Measurements from ENCODE around the gene SPSB1.

Gene SPSB1

GRCh38 chr1:9366943-9367780 is 74.5 kb downstream of the SPSB1 start:
- TF ChIP-seq ZNF274 (IDR thresholded peaks at IDR 0.05; ENCODE audit: low read depth, low read length) (no peak), SUZ12 (IDR thresholded peaks at IDR 0.05; ENCODE audit: extremely low read depth, insufficient read depth, insufficient read length) (no peak), YY1 (IDR thresholded peaks at IDR 0.05; ENCODE audit: insufficient read depth, insufficient read length) (no peak)
- Histone ChIP-seq H3K4me3 (ENCODE audit: insufficient read length, low read depth) (no peak overlapping the region), H3K9ac (ENCODE audit: insufficient read length, low read depth) (no peak overlapping the region), H3K4me1 (ENCODE audit: insufficient read depth, insufficient read length) (peaks cover 10% of the 10 kb centered on the region), H3K27me3 (ENCODE audit: insufficient read depth, insufficient read length) (no peaks in the 10 kb centered on the region), H3K9me3 (ENCODE audit: insufficient read depth, low read length) (no peaks in the 10 kb centered on the region), H3K36me3 (ENCODE audit: insufficient read depth, insufficient read length, low read length) (peaks cover 24% of the 10 kb centered on the region)
- DNase-seq (ENCODE audit: low read depth, low spot score): no peak

GRCh38 chr1:9367806-9368205 is 75.1 kb downstream of the SPSB1 start:
- no peak for DNase-seq (ENCODE audit: low read depth, low spot score)
- TF ChIP-seq YY1 (IDR thresholded peaks at IDR 0.05; ENCODE audit: insufficient read depth, insufficient read length) (no peak), SUZ12 (IDR thresholded peaks at IDR 0.05; ENCODE audit: extremely low read depth, insufficient read depth, insufficient read length) (no peak), ZNF274 (IDR thresholded peaks at IDR 0.05; ENCODE audit: low read depth, low read length) (no peak)
- no peaks in the 10 kb centered on the region for H3K9me3 ChIP-seq (ENCODE audit: insufficient read depth, low read length)
- H3K4me3 ChIP-seq (ENCODE audit: insufficient read length, low read depth): no peak overlapping the region
- H3K27me3 ChIP-seq (ENCODE audit: insufficient read depth, insufficient read length): no peaks in the 10 kb centered on the region
- H3K36me3 ChIP-seq (ENCODE audit: insufficient read depth, insufficient read length, low read length): peaks cover 20% of the 10 kb centered on the region
- H3K9ac ChIP-seq (ENCODE audit: insufficient read length, low read depth): no peak overlapping the region
- peaks cover 10% of the 10 kb centered on the region for H3K4me1 ChIP-seq (ENCODE audit: insufficient read depth, insufficient read length)

- H3K4me3 ChIP-seq (ENCODE audit: insufficient read length, low read depth): no peak overlapping the region
- peaks cover 10% of the 10 kb centered on the region for H3K4me1 ChIP-seq (ENCODE audit: insufficient read depth, insufficient read length)
- peaks cover 25% of the 10 kb centered on the region for H3K36me3 ChIP-seq (ENCODE audit: insufficient read depth, insufficient read length, low read length)
- no peaks in the 10 kb centered on the region for H3K9me3 ChIP-seq (ENCODE audit: insufficient read depth, low read length)
- H3K9ac ChIP-seq (ENCODE audit: insufficient read length, low read depth): no peak overlapping the region
- no peaks in the 10 kb centered on the region for H3K27me3 ChIP-seq (ENCODE audit: insufficient read depth, insufficient read length)
- TF ChIP-seq YY1 (IDR thresholded peaks at IDR 0.05; ENCODE audit: insufficient read depth, insufficient read length): no peak
- TF ChIP-seq SUZ12 (IDR thresholded peaks at IDR 0.05; ENCODE audit: extremely low read depth, insufficient read depth, insufficient read length): no peak
- TF ChIP-seq ZNF274 (IDR thresholded peaks at IDR 0.05; ENCODE audit: low read depth, low read length): no peak
- no peak for DNase-seq (ENCODE audit: low read depth, low spot score)
These were observed 75.7 kb downstream of the SPSB1 start for GRCh38 chr1:9368356-9368755.

- no peak for TF ChIP-seq SUZ12 (IDR thresholded peaks at IDR 0.05; ENCODE audit: extremely low read depth, insufficient read depth, insufficient read length)
- TF ChIP-seq YY1 (IDR thresholded peaks at IDR 0.05; ENCODE audit: insufficient read depth, insufficient read length): no peak
- TF ChIP-seq ZNF274 (IDR thresholded peaks at IDR 0.05; ENCODE audit: low read depth, low read length): no peak
- Histone ChIP-seq H3K27me3 (ENCODE audit: insufficient read depth, insufficient read length) (no peaks in the 10 kb centered on the region), H3K36me3 (ENCODE audit: insufficient read depth, insufficient read length, low read length) (peaks cover 25% of the 10 kb centered on the region), H3K4me1 (ENCODE audit: insufficient read depth, insufficient read length) (peaks cover 10% of the 10 kb centered on the region), H3K4me3 (ENCODE audit: insufficient read length, low read depth) (no peak overlapping the region), H3K9ac (ENCODE audit: insufficient read length, low read depth) (no peak overlapping the region), H3K9me3 (ENCODE audit: insufficient read depth, low read length) (no peaks in the 10 kb centered on the region)
- no peak for DNase-seq (ENCODE audit: low read depth, low spot score)
These were observed 77.5 kb downstream of the SPSB1 start for GRCh38 chr1:9369964-9370788.

GRCh38 chr1:9371391-9371935 is 78.8 kb downstream of the SPSB1 start:
- TF ChIP-seq SUZ12 (IDR thresholded peaks at IDR 0.05; ENCODE audit: extremely low read depth, insufficient read depth, insufficient read length) (no peak), ZNF274 (IDR thresholded peaks at IDR 0.05; ENCODE audit: low read depth, low read length) (no peak), YY1 (IDR thresholded peaks at IDR 0.05; ENCODE audit: insufficient read depth, insufficient read length) (no peak)
- H3K9ac ChIP-seq (ENCODE audit: insufficient read length, low read depth): no peak overlapping the region

GRCh38 chr1:9371951-9372350 is 79.3 kb downstream of the SPSB1 start:
- Histone ChIP-seq H3K4me1 (ENCODE audit: insufficient read depth, insufficient read length) (peaks cover 10% of the 10 kb centered on the region), H3K9me3 (ENCODE audit: insufficient read depth, low read length) (no peaks in the 10 kb centered on the region)
- TF ChIP-seq YY1 (IDR thresholded peaks at IDR 0.05; ENCODE audit: insufficient read depth, insufficient read length): no peak
- no peak for TF ChIP-seq SUZ12 (IDR thresholded peaks at IDR 0.05; ENCODE audit: extremely low read depth, insufficient read depth, insufficient read length)

More at GRCh38 chr1:9371391-9371935, 78.8 kb downstream of the SPSB1 start:
- Histone ChIP-seq H3K27me3 (ENCODE audit: insufficient read depth, insufficient read length) (no peaks in the 10 kb centered on the region), H3K36me3 (ENCODE audit: insufficient read depth, insufficient read length, low read length) (peaks cover 25% of the 10 kb centered on the region), H3K9me3 (ENCODE audit: insufficient read depth, low read length) (no peaks in the 10 kb centered on the region), H3K4me1 (ENCODE audit: insufficient read depth, insufficient read length) (peaks cover 10% of the 10 kb centered on the region), H3K4me3 (ENCODE audit: insufficient read length, low read depth) (no peak overlapping the region)
- DNase-seq (ENCODE audit: low read depth, low spot score): no peak

GRCh38 chr1:9373619-9374018 is 80.9 kb downstream of the SPSB1 start:
- peaks cover 16% of the 10 kb centered on the region for H3K36me3 ChIP-seq (ENCODE audit: insufficient read depth, insufficient read length, low read length)
- H3K9ac ChIP-seq (ENCODE audit: insufficient read length, low read depth): no peak overlapping the region
- DNase-seq (ENCODE audit: low read depth, low spot score): no peak
- TF ChIP-seq ZNF274 (IDR thresholded peaks at IDR 0.05; ENCODE audit: low read depth, low read length) (no peak), SUZ12 (IDR thresholded peaks at IDR 0.05; ENCODE audit: extremely low read depth, insufficient read depth, insufficient read length) (no peak), YY1 (IDR thresholded peaks at IDR 0.05; ENCODE audit: insufficient read depth, insufficient read length) (no peak)
- peaks cover 10% of the 10 kb centered on the region for H3K4me1 ChIP-seq (ENCODE audit: insufficient read depth, insufficient read length)
- H3K4me3 ChIP-seq (ENCODE audit: insufficient read length, low read depth): no peak overlapping the region
- no peaks in the 10 kb centered on the region for H3K27me3 ChIP-seq (ENCODE audit: insufficient read depth, insufficient read length)
- no peaks in the 10 kb centered on the region for H3K9me3 ChIP-seq (ENCODE audit: insufficient read depth, low read length)

More at GRCh38 chr1:9371951-9372350, 79.3 kb downstream of the SPSB1 start:
- Histone ChIP-seq H3K27me3 (ENCODE audit: insufficient read depth, insufficient read length) (no peaks in the 10 kb centered on the region), H3K4me3 (ENCODE audit: insufficient read length, low read depth) (no peak overlapping the region), H3K36me3 (ENCODE audit: insufficient read depth, insufficient read length, low read length) (peaks cover 22% of the 10 kb centered on the region), H3K9ac (ENCODE audit: insufficient read length, low read depth) (no peak overlapping the region)
- no peak for DNase-seq (ENCODE audit: low read depth, low spot score)

All from NT2/D1 (cell line).